GM21528 (cell line): ENCODE results near the gene IGFN1.
"Not testable (repeated sequence)": the region's sequence is repeated elsewhere in the genome, so short reads cannot be mapped to it uniquely, and the experiment has no call there.

Experiments used
- ATAC-seq: cut with Tn5 transposase; IDR thresholded peaks from one replicate; pipeline ENCODE4 v1.9.1; 2021; ENCODE audit warnings: mild to moderate bottlenecking, moderate library complexity; ENCODE audit not compliant: unreplicated experiment, low FRiP score

The IGFN1 gene

GRCh38 chr1:201157949-201158348 lies 32.7 kb upstream of the IGFN1 start:
- no peak for ATAC-seq

- ATAC-seq = not testable (repeated sequence)
These were observed 27.6 kb upstream of the IGFN1 start for GRCh38 chr1:201163036-201163435.

DNA sequence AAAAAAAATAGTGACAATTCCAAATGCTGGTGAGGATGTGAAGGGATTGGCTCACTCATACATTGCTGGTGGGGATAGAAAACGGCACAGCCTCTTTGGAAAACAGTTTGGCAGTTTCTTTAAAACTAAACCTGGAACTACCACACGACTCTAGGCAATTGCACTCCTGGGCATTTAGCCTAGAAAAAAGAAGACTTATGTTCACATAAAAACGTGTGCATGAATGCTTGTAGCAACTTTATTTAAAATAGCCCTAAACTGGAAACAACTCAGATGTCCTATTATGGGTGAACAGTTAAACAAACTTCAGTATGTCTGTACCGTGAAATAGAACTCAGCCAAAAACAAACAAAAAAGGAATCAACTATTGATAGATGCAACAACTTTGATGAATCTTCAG lies 26.9 kb upstream of the IGFN1 start:
- no peak for ATAC-seq

DNA sequence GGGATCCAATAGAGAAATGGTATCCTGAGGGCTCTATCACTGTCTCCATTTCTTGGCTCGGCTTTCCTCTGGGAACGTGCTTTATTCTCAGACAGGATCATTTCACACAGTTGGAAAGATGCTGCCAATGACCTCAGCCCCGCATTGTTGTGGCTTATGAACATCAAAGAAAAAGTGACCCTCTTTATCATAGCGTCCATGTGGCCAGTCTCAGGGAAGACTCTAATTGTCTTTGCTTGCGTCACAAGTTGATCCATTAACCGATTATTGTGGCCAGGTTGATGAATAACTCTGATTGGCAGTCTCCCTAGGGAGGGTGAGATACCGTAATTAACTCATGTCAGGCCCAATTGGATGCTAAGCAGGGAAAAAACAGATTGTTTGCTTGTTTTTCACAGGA lies 26.0 kb upstream of the IGFN1 start:
- no peak for ATAC-seq

DNA sequence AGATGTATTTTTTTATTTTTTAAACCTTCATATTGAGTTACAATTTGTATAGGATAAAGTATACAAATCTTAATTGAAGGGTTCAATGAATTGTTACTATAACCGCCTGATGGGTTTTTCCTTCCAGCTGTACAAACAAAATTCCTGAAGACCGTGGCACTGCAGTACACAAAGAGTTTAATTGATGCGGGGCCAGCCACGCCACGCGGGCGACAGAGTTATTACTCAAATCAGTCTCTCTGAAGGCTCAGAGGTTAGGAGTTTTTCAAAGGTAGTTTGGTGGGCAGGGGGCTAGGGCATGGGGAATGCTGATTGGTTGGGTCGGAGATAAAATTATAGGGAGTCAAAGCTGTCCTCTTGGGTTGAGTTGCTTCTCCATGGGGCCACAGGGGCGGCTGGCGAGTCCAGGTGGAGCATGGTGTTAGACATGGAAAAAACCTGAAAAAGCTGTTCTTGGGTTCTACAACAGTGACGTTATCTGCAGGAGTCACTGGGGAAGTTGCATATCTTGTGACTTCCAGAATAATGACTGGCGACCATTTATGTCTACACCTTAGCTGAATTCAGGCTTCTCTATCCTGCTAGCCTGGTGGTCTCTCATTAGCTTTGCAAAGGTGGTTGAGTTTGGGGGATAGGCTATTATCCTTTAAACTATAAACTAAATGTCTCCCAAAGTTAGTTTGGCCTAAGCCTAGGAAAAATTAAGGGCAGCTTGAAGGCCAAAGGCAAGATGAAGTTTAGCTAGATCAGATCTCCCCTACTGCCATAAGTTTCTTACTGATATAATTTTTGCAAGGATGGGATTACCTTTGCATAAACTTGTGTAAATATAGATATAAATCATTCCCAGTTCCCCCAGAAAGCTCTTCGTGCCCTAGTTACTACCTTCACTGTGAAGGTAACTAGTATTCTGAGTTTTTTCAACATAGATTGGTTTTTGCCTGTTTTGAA lies 23.3 kb upstream of the IGFN1 start:
- no peak for ATAC-seq

DNA sequence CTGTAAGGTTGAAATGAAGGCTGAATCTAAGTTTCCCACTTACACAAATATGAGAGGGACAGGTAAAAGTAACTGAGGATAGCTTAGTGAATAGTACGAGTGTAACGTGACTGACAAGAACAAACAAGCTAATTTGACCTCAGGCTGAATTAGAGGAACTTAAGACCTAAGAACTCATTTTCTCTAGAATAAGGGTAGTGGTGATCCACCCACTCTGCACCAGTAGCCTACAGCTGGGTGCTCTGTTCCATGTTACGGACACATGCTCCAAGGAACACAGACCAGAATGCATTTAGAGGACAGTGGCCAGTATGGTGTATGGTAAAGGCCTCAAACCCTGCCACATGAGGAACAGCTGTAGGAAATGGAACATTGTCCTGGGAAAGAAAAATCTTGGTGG lies 21.4 kb upstream of the IGFN1 start:
- no peak for ATAC-seq

GRCh38 chr1:201169971-201170532 lies 20.6 kb upstream of the IGFN1 start:
- ATAC-seq = no peak

GRCh38 chr1:201170533-201171062 lies 20.0 kb upstream of the IGFN1 start:
- peak; percentile 95 for ATAC-seq

- peak; percentile 53 for ATAC-seq
These were observed 19.3 kb upstream of the IGFN1 start for GRCh38 chr1:201171063-201172036.

GRCh38 chr1:201172326-201172725 lies 18.3 kb upstream of the IGFN1 start:
- ATAC-seq = no peak

DNA sequence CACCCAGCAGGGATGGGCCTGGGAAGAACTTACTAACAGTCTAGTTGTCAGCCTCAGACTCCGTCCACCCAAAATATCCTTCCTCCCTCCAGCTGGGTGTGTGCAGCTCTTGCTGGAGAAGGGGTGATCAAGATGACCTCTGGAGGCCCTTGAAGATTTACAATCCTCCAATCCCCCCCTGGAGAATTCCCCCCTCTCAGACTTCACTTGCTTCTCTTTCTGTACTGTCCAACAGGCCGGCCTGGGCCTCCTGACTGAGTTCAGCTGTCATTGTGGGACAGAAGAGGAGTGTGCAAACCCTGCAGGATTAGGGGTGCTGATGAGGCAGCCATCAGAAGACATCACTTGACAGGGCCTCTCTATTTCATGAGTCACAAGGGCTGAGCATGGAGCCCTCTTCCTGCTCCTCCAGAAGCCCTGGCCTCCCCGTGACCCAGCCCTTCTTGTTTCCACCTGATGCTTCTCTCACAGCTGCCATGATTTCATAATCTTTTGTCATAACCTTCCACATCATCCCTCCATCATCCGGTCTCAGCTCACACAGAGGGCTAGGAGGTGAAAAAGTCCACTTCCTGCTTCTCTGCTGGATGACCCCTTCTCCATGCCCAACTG lies 17.5 kb upstream of the IGFN1 start:
- no peak for ATAC-seq

- no peak for ATAC-seq
These were observed 16.9 kb upstream of the IGFN1 start for GRCh38 chr1:201173736-201174135.

DNA sequence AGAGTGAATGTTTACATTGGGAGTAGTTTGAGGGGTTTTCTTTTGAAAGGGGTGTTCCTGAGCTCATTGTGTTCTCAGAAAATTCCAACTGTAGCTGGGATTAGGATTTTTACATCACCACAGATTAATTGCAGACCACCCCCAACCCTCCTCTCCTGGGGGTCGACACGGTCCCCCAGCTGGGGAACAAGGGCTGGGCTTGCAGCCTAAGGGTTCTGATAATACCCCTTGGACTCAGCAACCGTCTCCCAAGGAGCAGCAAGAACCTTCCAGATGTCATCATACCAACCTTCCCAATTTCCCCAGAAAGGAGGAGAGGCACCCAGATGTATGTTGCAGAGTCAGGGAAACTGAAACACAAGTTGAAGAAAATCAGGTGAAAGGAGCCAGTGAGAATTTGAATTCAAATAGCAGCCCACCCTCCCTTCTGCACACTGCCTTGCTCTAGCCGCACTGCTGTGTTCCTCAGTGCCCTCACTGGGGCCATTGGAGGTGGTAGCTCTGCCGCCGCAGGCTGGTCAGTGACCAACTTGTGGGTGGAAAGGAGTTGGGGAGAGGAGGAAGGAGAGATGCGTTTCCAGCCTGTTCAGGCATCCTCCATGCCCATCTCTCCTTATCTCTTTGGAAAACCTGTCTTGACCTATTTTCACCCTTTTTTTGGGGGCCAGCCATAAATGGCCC lies 14.7 kb upstream of the IGFN1 start:
- ATAC-seq = no peak

GRCh38 chr1:201176940-201177339 lies 13.7 kb upstream of the IGFN1 start:
- no peak for ATAC-seq

DNA sequence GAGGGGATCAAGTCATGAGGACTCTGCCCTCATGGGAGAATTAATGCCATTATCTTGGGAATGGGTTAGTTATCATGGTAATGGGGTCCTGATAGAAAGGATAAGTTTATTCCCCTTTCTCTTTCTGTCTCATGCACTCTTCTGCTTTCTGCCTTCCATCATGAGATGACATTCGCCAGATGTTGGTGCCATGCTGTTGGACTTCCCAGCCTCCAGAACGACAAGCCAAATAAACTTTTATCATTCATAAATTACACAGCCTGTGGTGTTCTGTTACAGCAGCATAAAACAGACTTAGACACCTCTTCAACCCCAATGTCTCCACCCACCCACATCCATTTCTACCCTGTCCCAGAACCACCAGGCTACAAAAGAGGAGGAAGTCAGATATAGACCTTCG lies 11.9 kb upstream of the IGFN1 start:
- ATAC-seq = no peak

GRCh38 chr1:201180141-201180540 lies 10.5 kb upstream of the IGFN1 start:
- ATAC-seq = no peak

GRCh38 chr1:201180901-201181300 lies 9.7 kb upstream of the IGFN1 start:
- ATAC-seq = no peak

DNA sequence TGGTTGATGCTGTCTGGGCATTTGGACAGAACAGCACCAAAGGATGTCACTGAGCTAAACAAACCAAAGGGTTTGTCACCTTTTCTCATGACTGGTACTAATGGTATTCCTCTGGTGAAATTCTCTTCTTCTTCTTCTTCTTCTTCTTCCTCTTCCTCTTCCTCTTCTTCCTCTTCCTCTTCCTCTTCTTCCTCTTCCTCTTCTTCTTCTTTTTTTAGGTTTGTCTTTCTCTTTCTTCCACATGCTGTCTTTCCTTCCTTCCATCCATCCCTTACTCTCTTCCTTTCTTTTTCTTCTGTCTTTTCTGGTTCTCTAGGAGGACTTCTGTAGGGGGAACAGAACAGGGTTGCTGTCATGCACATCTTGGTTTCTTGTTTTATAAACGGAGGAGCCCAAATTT lies 9.3 kb upstream of the IGFN1 start:
- no peak for ATAC-seq

GRCh38 chr1:201181726-201182125 lies 8.9 kb upstream of the IGFN1 start:
- ATAC-seq = no peak

- no peak for ATAC-seq
These were observed 7.4 kb upstream of the IGFN1 start for GRCh38 chr1:201183209-201183608.
